ENCODE data around the gene SMYD2.

GRCh38 chr1:214383381-214384372 is 102.7 kb downstream of the SMYD2 start:
- TF ChIP-seq EZH2 (IDR thresholded peaks at IDR 0.05) = no peak
- TF ChIP-seq, protein P1, sequence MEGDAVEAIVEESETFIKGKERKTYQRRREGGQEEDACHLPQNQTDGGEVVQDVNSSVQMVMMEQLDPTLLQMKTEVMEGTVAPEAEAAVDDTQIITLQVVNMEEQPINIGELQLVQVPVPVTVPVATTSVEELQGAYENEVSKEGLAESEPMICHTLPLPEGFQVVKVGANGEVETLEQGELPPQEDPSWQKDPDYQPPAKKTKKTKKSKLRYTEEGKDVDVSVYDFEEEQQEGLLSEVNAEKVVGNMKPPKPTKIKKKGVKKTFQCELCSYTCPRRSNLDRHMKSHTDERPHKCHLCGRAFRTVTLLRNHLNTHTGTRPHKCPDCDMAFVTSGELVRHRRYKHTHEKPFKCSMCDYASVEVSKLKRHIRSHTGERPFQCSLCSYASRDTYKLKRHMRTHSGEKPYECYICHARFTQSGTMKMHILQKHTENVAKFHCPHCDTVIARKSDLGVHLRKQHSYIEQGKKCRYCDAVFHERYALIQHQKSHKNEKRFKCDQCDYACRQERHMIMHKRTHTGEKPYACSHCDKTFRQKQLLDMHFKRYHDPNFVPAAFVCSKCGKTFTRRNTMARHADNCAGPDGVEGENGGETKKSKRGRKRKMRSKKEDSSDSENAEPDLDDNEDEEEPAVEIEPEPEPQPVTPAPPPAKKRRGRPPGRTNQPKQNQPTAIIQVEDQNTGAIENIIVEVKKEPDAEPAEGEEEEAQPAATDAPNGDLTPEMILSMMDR (IDR thresholded peaks at IDR 0.05 in 2 of 3, conservative IDR thresholded peaks at IDR 0.05 in 1 of 3; ENCODE audit: borderline replicate concordance in 1 of 3, insufficient read depth in 1 of 3, low read depth in 2 of 3, low read length in 2 of 3) = no peak
- no peak for TF ChIP-seq POLR2AphosphoS5 (IDR thresholded peaks at IDR 0.05; ENCODE audit: low read depth, low read length)
- TF ChIP-seq, protein P2, sequence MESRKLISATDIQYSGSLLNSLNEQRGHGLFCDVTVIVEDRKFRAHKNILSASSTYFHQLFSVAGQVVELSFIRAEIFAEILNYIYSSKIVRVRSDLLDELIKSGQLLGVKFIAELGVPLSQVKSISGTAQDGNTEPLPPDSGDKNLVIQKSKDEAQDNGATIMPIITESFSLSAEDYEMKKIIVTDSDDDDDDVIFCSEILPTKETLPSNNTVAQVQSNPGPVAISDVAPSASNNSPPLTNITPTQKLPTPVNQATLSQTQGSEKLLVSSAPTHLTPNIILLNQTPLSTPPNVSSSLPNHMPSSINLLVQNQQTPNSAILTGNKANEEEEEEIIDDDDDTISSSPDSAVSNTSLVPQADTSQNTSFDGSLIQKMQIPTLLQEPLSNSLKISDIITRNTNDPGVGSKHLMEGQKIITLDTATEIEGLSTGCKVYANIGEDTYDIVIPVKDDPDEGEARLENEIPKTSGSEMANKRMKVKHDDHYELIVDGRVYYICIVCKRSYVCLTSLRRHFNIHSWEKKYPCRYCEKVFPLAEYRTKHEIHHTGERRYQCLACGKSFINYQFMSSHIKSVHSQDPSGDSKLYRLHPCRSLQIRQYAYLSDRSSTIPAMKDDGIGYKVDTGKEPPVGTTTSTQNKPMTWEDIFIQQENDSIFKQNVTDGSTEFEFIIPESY (IDR thresholded peaks at IDR 0.05; ENCODE audit: extremely low read depth, insufficient replicate concordance, low read length) = no peak
- no peak for TF ChIP-seq POLR2A (IDR thresholded peaks at IDR 0.05; ENCODE audit: borderline replicate concordance, extremely low read depth, insufficient read depth, insufficient read length)
- TF ChIP-seq ZFX (IDR thresholded peaks at IDR 0.05) = no peak
- no peak for TF ChIP-seq YY1 (IDR thresholded peaks at IDR 0.05; ENCODE audit: extremely low read depth, insufficient replicate concordance, low read depth, low read length)
- no peak for TF ChIP-seq SRF (IDR thresholded peaks at IDR 0.05; ENCODE audit: low read depth)
